H1 (cell line): ENCODE data around the gene LY6G6D. TPM values are rescaled to one million over a fixed set of nuclear protein-coding genes. Genes with fewer than 3 reads are reported as not detected.
A peak's percentile ranks its signal among the peaks of the same experiment; 100 is the strongest.

Experiments used
- CTCF ChIA-PET: fragments of 300-600 bp; sonication (Branson Sonifier 250); formaldehyde crosslinking; loops from one replicate; lab custom pipeline; 2021; ENCODE audit not compliant: partially characterized antibody; lab: Charles Lee
- POLR2A ChIA-PET: fragments of 300-600 bp; sonication (Branson Sonifier 250); formaldehyde crosslinking; loops from one replicate; lab custom pipeline; 2021; ENCODE audit warnings: inconsistent platforms; ENCODE audit not compliant: partially characterized antibody; lab: Charles Lee
- DNase-seq, 2 experiments: peaks; one replicate each; pipeline versions ENCODE4 v3.0.0 to v3.0.0-alpha.2; 2010 to 2022; ENCODE audit warnings: low spot score in 2 of 2, low read depth in 1 of 2, mixed read lengths in 1 of 2
- FAIRE-seq: peaks from 2 replicates; lab custom pipeline; 2011; peaks lifted over from hg19 to GRCh38; lab: Jason Lieb, UNC
- H2AFZ ChIP-seq: 2 replicates; pipeline ENCODE4 v1.8.1; 2012; ENCODE audit warnings: low read length, inconsistent platforms
- H2AK5ac ChIP-seq: 2 replicates; pipeline ENCODE4 v1.6.1; 2013; ENCODE audit warnings: low read depth, low read length
- H2BK120ac ChIP-seq: replicated peaks from 2 replicates; pipeline ENCODE3; 2013; ENCODE audit warnings: low read depth, low read length, inconsistent platforms
- H2BK12ac ChIP-seq: 2 replicates; pipeline ENCODE4 v1.6.1; 2013; ENCODE audit warnings: low read depth, low read length
- H2BK15ac ChIP-seq: 2 replicates; pipeline ENCODE4 v1.6.1; 2013; ENCODE audit warnings: low read length
- H2BK20ac ChIP-seq: 2 replicates; pipeline ENCODE4 v1.6.1; 2013; ENCODE audit warnings: low read length
- H2BK5ac ChIP-seq: 2 replicates; pipeline ENCODE4 v1.6.1; 2013; ENCODE audit warnings: low read depth, low read length
- H3K14ac ChIP-seq: 2 replicates; pipeline ENCODE4 v1.6.1; 2013; ENCODE audit warnings: inconsistent platforms; ENCODE audit not compliant: insufficient read length
- H3K18ac ChIP-seq: 2 replicates; pipeline ENCODE4 v1.6.1; 2013; ENCODE audit warnings: low read length; ENCODE audit errors: extremely low read depth
- H3K23ac ChIP-seq: 2 replicates; pipeline ENCODE4 v1.6.1; 2013; ENCODE audit warnings: inconsistent platforms; ENCODE audit not compliant: insufficient read length
- H3K23me2 ChIP-seq: 2 replicates; pipeline ENCODE4 v1.6.1; 2013; ENCODE audit warnings: low read depth, low read length
- H3K27ac ChIP-seq: 2 replicates; pipeline ENCODE4 v1.6.1; 2011; ENCODE audit warnings: low read depth, low read length, inconsistent platforms
- H3K27me3 ChIP-seq, 4 experiments: replicated peaks in 1 of 4; 1 replicate in 1 of 4; 2 replicates in 3 of 4; pipeline versions ENCODE4 v1.6.1 to v1.8.1; 2011 to 2013; ENCODE audit warnings: low read length in 3 of 4, mild to moderate bottlenecking in 3 of 4, inconsistent platforms in 2 of 4, mixed read lengths in 2 of 4, moderate library complexity in 1 of 4; ENCODE audit not compliant: control insufficient read depth in 3 of 4, insufficient read depth in 3 of 4; ENCODE audit errors: extremely low read depth in 1 of 4
- H3K36me3 ChIP-seq, 4 experiments: 2 replicates each; pipeline versions ENCODE4 v1.6.1 to v1.8.1; 2011 to 2013; ENCODE audit warnings: mild to moderate bottlenecking in 4 of 4, low read length in 3 of 4, moderate library complexity in 2 of 4, control low read depth in 1 of 4, inconsistent platforms in 1 of 4; ENCODE audit not compliant: insufficient read depth in 4 of 4, control insufficient read depth in 2 of 4
- H3K4ac ChIP-seq: replicated peaks from 2 replicates; pipeline ENCODE3; 2013; ENCODE audit warnings: low read length, low read depth, mixed read lengths, inconsistent platforms; ENCODE audit not compliant: insufficient read length
- H3K4me1 ChIP-seq, 4 experiments: replicated peaks in 1 of 4; 1 replicate in 1 of 4; 2 replicates in 3 of 4; pipeline versions ENCODE4 v1.6.1 to v1.8.1; 2011 to 2013; ENCODE audit warnings: low read length in 3 of 4, inconsistent platforms in 2 of 4, mixed read lengths in 1 of 4; ENCODE audit not compliant: insufficient read depth in 4 of 4, control insufficient read depth in 3 of 4
- H3K4me2 ChIP-seq, 2 experiments: 2 replicates each; pipeline versions ENCODE4 v1.6.1 to v1.8.1; 2011 to 2013; ENCODE audit warnings: low read depth in 2 of 2, low read length in 2 of 2, control low read depth in 1 of 2, inconsistent platforms in 1 of 2, mild to moderate bottlenecking in 1 of 2; ENCODE audit not compliant: insufficient read depth in 1 of 2
- H3K4me3 ChIP-seq, 4 experiments: fragments of 200-600, 300-600 bp in 1 of 4; sonication (generic), shearing (Covaris generic), sonication (Bioruptor Twin) in 1 of 4; 2 replicates each; pipeline versions ENCODE4 v1.5.1 to v1.8.1; 2011 to 2016; ENCODE audit warnings: low read length in 4 of 4, low read depth in 3 of 4, control low read depth in 2 of 4, inconsistent platforms in 2 of 4, mild to moderate bottlenecking in 2 of 4, mixed read lengths in 1 of 4, moderate library complexity in 1 of 4; ENCODE audit not compliant: insufficient read depth in 2 of 4; ENCODE audit errors: extremely low read depth in 1 of 4
- H3K56ac ChIP-seq: replicated peaks from 2 replicates; pipeline ENCODE3; 2013; ENCODE audit warnings: low read depth, mild to moderate bottlenecking, mixed read lengths, low read length, inconsistent platforms; ENCODE audit not compliant: insufficient read length
- H3K79me1 ChIP-seq: 2 replicates; pipeline ENCODE4 v1.6.1; 2013; ENCODE audit warnings: low read depth, low read length, control low read depth
- H3K79me2 ChIP-seq, 2 experiments: 2 replicates each; pipeline versions ENCODE4 v1.6.1 to v1.8.1; 2012 to 2013; ENCODE audit warnings: low read length in 2 of 2, mild to moderate bottlenecking in 2 of 2, inconsistent platforms in 1 of 2; ENCODE audit not compliant: insufficient read depth in 2 of 2, control insufficient read depth in 1 of 2
- H3K9ac ChIP-seq, 4 experiments: replicated peaks in 1 of 4; 1 replicate in 1 of 4; 2 replicates in 3 of 4; pipeline versions ENCODE4 v1.6.1 to v1.8.1; 2011 to 2013; ENCODE audit warnings: low read depth in 3 of 4, low read length in 3 of 4, control low read depth in 2 of 4, mild to moderate bottlenecking in 2 of 4, moderate library complexity in 2 of 4, inconsistent platforms in 1 of 4; ENCODE audit errors: extremely low read depth in 1 of 4
- H3K9me3 ChIP-seq, 2 experiments: 2 replicates each; pipeline versions ENCODE4 v1.6.1 to v1.8.1; 2012 to 2013; ENCODE audit warnings: mild to moderate bottlenecking in 2 of 2, moderate library complexity in 2 of 2, control low read depth in 1 of 2, inconsistent platforms in 1 of 2, low read depth in 1 of 2, low read length in 1 of 2, mixed read lengths in 1 of 2; ENCODE audit not compliant: insufficient read depth in 2 of 2
- H4K20me1 ChIP-seq, 2 experiments: replicated peaks in 1 of 2; 2 replicates each; pipeline versions ENCODE3 to v1.8.1; 2011 to 2013; ENCODE audit warnings: inconsistent platforms in 2 of 2, low read length in 2 of 2, mild to moderate bottlenecking in 1 of 2; ENCODE audit not compliant: insufficient read depth in 2 of 2, control insufficient read depth in 1 of 2
- H4K5ac ChIP-seq: 2 replicates; pipeline ENCODE4 v1.6.1; 2013; ENCODE audit warnings: low read length, low read depth, mixed read lengths, inconsistent platforms; ENCODE audit not compliant: insufficient read length
- H4K8ac ChIP-seq: 2 replicates; pipeline ENCODE4 v1.8.0; 2013; ENCODE audit warnings: mild to moderate bottlenecking, moderate library complexity, low read length, inconsistent platforms; ENCODE audit not compliant: insufficient read depth; ENCODE audit errors: extremely low read depth
- H4K91ac ChIP-seq: replicated peaks from 2 replicates; pipeline ENCODE3; 2013; ENCODE audit warnings: low read length, mixed read lengths, inconsistent platforms; ENCODE audit not compliant: insufficient read length
- JUND ChIP-seq: IDR thresholded peaks from 2 replicates; pipeline ENCODE4 v1.6.1; 2011; ENCODE audit warnings: mild to moderate bottlenecking, improper control_type of control experiment, low read length
- KDM5A ChIP-seq: fragments of 200-600 bp; IDR thresholded peaks from 2 replicates; pipeline ENCODE4 v1.7.1; 2012; ENCODE audit warnings: mild to moderate bottlenecking, low read length, inconsistent platforms, mixed read lengths
- POLR2A ChIP-seq, 2 experiments: IDR thresholded peaks; 1 replicate in 1 of 2; 2 replicates in 1 of 2; pipeline ENCODE4 v1.6.1; 2011; ENCODE audit warnings: low read depth in 2 of 2, low read length in 2 of 2, mild to moderate bottlenecking in 2 of 2; ENCODE audit errors: control extremely low read depth in 1 of 2
- RBBP5 ChIP-seq: IDR thresholded peaks from 2 replicates; pipeline ENCODE4 v1.7.1; 2012; ENCODE audit warnings: low read depth, mild to moderate bottlenecking, inconsistent platforms, low read length, moderate library complexity, borderline replicate concordance
- RNF2 ChIP-seq: fragments of 200-900, 300-1000 bp; sonication (generic); IDR thresholded peaks from 2 replicates; pipeline ENCODE4 v1.7.1; 2016; ENCODE audit warnings: borderline replicate concordance, low read depth, mild to moderate bottlenecking, antibody characterized with exemption, low read length; ENCODE audit not compliant: poor library complexity, severe bottlenecking; ENCODE audit errors: missing control alignments
- SIN3A ChIP-seq, 2 experiments: IDR thresholded peaks in 1 of 2; conservative IDR thresholded peaks in 1 of 2; 2 replicates each; pipeline ENCODE4 v1.6.1; 2011 to 2012; ENCODE audit warnings: low read length in 2 of 2, improper control_type of control experiment in 1 of 2, low read depth in 1 of 2, mild to moderate bottlenecking in 1 of 2
- TBP ChIP-seq: IDR thresholded peaks from 2 replicates; pipeline ENCODE4 v1.6.1; 2011; ENCODE audit warnings: low read depth, low read length, improper control_type of control experiment
- USF2 ChIP-seq: IDR thresholded peaks from 2 replicates; pipeline ENCODE4 v1.6.1; 2011; ENCODE audit warnings: low read length, improper control_type of control experiment
- WGBS, 2 experiments: shearing (Covaris generic) in 1 of 2; methylation state at CpG; one replicate each; pipeline versions ENCODE4 v1.1.6 to v1.1.7; 2013 to 2015; ENCODE audit warnings: low lambda C conversion rate in 2 of 2, mixed read lengths in 2 of 2, inconsistent platforms in 1 of 2, low coverage in 1 of 2, missing lambda C conversion rate in 1 of 2; ENCODE audit not compliant: insufficient replicate concordance in 2 of 2, insufficient coverage in 1 of 2, insufficient read length in 1 of 2; ENCODE audit errors: extremely low coverage in 1 of 2, missing lambda C conversion rate in 1 of 2; 5-methylcytosine and 5-hydroxymethylcytosine counted together
- polyA plus RNA-seq, 7 experiments: library from polyadenylated mRNA; depleted of rRNA in 3 of 7; stranded (reverse) in 5 of 7; unstranded in 2 of 7; fragments of >200 nt in 5 of 7; fragments of 200-250 nt in 2 of 7; gene quantifications; 1 replicate in 5 of 7; 2 replicates in 1 of 7; 4 replicates in 1 of 7; pipeline versions ENCODE4 v1.2.1 to v1.2.3, GENCODE V29; 2011 to 2013; ENCODE audit warnings: missing spikeins in 2 of 7, mixed read lengths in 2 of 7
- total RNA-seq: library from RNA; stranded (reverse); fragmentation: NEBNext Ultra II Directional; extraction: Animal tissue kit (Norgen Biotek cat#: 25700); gene quantifications from 2 replicates; pipeline ENCODE4 v1.2.1, GENCODE V29; 2021

The LY6G6D gene
- total and polyA plus RNA-seq, 2 of the 8 experiments (the other 6 are each of a cell fraction or from before 2014, with no cell fraction given) = 1.8 TPM; not detected in 1

DNA sequence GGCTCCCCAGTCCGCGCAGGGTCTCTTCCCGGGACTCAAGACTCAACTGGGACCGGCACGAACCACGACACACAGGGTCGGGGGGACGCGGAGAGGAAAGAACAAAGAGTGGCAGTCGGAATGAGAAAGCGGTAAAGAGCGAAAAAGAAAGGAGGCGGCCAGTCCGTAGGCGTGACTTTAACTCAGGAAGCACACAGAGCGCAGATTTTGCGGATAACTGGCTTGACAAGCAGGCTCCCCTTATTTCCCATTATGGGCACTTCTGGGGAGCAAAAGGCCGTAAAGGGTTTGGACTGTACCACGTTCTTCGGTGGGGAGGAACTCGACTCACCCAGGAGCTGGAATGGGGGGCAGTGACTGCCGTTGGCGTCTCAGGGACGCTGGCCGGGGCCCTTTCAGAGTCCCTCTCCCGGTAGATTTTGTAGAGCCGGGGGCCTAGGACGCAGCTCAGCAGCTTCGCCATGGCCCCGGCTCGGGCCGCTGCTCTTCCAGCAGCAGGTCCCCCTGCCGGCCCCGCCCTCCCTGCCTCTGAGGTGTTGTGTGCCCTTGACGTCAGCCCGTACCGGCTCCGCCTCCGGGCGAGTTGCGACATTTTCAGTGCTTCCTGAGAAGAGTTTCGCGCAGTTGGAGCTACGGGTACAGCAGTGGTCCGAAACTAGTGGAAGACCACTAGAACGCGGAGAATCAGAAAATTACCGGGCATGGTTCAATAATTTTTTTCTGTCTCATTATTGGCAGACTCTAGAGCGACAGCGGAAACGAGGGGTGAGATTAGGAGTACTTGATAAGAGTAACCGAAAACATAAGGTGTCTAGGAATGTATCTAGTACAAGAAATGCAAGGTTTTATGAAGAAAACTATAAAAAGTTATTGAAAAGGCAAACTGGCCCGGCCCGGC, 12.1 kb upstream of the LY6G6D start, which contains the start of gene ABHD16A:
Gene ABHD16A, minus strand, starts transcription at position 506 of the 898 bp plus-strand sequence. Its CDS starts 43 bp downstream, at position 463.
- H3K36me3 ChIP-seq = peaks cover 0 to 2% (median under 1%) of the 10 kb centered on the region in 4 experiments; a peak in 3 of 8 replicates
- TF ChIP-seq POLR2A (IDR thresholded peaks at IDR 0.05; ENCODE audit: control extremely low read depth in 1 of 2, low read depth in 2 of 2, low read length in 2 of 2) = peak in 1 of 2 experiments; percentile 85; a peak in 2 of 3 replicates
- TF ChIP-seq RNF2 = no peak
- TF ChIP-seq RBBP5 = 0 out of 2 replicates have a peak, but pooled peaks have one; percentile 11
- peak; percentile 15 to 76; a peak in 2 of 4 replicates for TF ChIP-seq SIN3A (conservative IDR thresholded peaks at IDR 0.05 in 1 of 2, IDR thresholded peaks at IDR 0.05 in 1 of 2; ENCODE audit: low read depth in 1 of 2, low read length in 2 of 2)
- no peak for TF ChIP-seq USF2
- 0 out of 2 replicates have a peak, but pooled peaks have one; percentile 19 for TF ChIP-seq KDM5A
- peak; percentile 83; the same call in 1 of the 2 replicates for TF ChIP-seq JUND
- peak; percentile 12; the same call in 1 of the 2 replicates for TF ChIP-seq TBP

More for the DNA sequence above, 12.1 kb upstream of the LY6G6D start, which contains the start of gene ABHD16A:
- H3K23me2 ChIP-seq = peaks cover 8% of the 10 kb centered on the region; the same call in 1 of the 2 replicates
- H2BK12ac ChIP-seq = peak within 1 kb of the TSS; percentile 39; the same call in 1 of the 2 replicates
- no peak within 1 kb of the TSS for H3K14ac ChIP-seq
- no peaks in the 10 kb centered on the region for H4K20me1 ChIP-seq
- no peak within 1 kb of the TSS for H4K91ac ChIP-seq
- peak within 1 kb of the TSS; percentile 89; the same call in 1 of the 2 replicates for H3K27ac ChIP-seq
- WGBS, 2 experiments = 5% methylated on average over 52 of the region's 54 CpGs; no CpG with 5 or more reads in 1 of the 2 experiments
- H2BK20ac ChIP-seq = no peak within 1 kb of the TSS
- peak within 1 kb of the TSS; percentile 69 to 94 (median 90) for H3K4me3 ChIP-seq
- peak within 1 kb of the TSS; percentile 22 for H3K56ac ChIP-seq
- no peaks in the 10 kb centered on the region for H3K9me3 ChIP-seq
- H3K4me2 ChIP-seq = peak within 1 kb of the TSS; percentile 68 to 82
- H3K9ac ChIP-seq = peak within 1 kb of the TSS; percentile 65 to 85 (median 80)
- H3K23ac ChIP-seq = no peak within 1 kb of the TSS
- H3K4me1 ChIP-seq = peaks cover 2 to 5% (median 3%) of the 10 kb centered on the region in 4 experiments; a peak in 4 of 7 replicates
- ChIA-PET POLR2A (interaction anchor here (0.7 to 3.2 kb wide), 27 partner anchors 9 to 248 kb away, joined by 3 to 36 read pairs (median 4); partner anchors contain the start of genes CLIC1, DDAH2, GPANK1 and HSPA1B), CTCF (interaction anchor here (0.9 to 2.2 kb wide), 7 partner anchors 8 to 37 kb away, joined by 3 to 6 read pairs (median 4); partner anchors contain the start of genes DDAH2 and MSH5)
- H3K18ac ChIP-seq = peak within 1 kb of the TSS; percentile 52; the same call in 1 of the 2 replicates
- H3K4ac ChIP-seq = no peak within 1 kb of the TSS
- H2BK5ac ChIP-seq = peak within 1 kb of the TSS; percentile 81
- peak within 1 kb of the TSS; percentile 97 for H4K8ac ChIP-seq
- no peak within 1 kb of the TSS for H4K5ac ChIP-seq
- H2BK120ac ChIP-seq = no peak within 1 kb of the TSS
- peaks cover 6% of the 10 kb centered on the region for H3K79me1 ChIP-seq
- peak; percentile 95 to 96 for DNase-seq
- peak within 1 kb of the TSS; percentile 19; the same call in 1 of the 2 replicates for H2BK15ac ChIP-seq
- no peaks in the 10 kb centered on the region for H3K27me3 ChIP-seq
- peaks cover 0 to 7% of the 10 kb centered on the region in 2 experiments; a peak in 2 of 4 replicates for H3K79me2 ChIP-seq
- no peak within 1 kb of the TSS for H2AK5ac ChIP-seq
- peak; percentile 72 for FAIRE-seq
- H2AFZ ChIP-seq = peak within 1 kb of the TSS; percentile 67
